DMS53 treated with DMSO at 0.1 percent for 48 hours (cell line): ENCODE results near the gene FGD1.

ENCODE experiments used
- DNase-seq: peaks from one replicate; lab custom pipeline; 2025; ENCODE audit not compliant: unreplicated experiment; lab: John Stamatoyannopoulos, UW

FGD1 gene

GRCh38 chrX:54407266-54407665 lies 88.8 kb downstream of the FGD1 start:
- peak; percentile 66 for DNase-seq

- DNase-seq: no peak
Observed at GRCh38 chrX:54397113-54397512, 98.9 kb downstream of the FGD1 start.
